ENCODE measurements around the gene GOLIM4.
A peak's percentile ranks its signal among the peaks of the same experiment; 100 is the strongest.
"Not testable (repeated sequence)": the region's sequence is repeated elsewhere in the genome, so short reads cannot be mapped to it uniquely, and the experiment has no call there.

GOLIM4 gene

DNA sequence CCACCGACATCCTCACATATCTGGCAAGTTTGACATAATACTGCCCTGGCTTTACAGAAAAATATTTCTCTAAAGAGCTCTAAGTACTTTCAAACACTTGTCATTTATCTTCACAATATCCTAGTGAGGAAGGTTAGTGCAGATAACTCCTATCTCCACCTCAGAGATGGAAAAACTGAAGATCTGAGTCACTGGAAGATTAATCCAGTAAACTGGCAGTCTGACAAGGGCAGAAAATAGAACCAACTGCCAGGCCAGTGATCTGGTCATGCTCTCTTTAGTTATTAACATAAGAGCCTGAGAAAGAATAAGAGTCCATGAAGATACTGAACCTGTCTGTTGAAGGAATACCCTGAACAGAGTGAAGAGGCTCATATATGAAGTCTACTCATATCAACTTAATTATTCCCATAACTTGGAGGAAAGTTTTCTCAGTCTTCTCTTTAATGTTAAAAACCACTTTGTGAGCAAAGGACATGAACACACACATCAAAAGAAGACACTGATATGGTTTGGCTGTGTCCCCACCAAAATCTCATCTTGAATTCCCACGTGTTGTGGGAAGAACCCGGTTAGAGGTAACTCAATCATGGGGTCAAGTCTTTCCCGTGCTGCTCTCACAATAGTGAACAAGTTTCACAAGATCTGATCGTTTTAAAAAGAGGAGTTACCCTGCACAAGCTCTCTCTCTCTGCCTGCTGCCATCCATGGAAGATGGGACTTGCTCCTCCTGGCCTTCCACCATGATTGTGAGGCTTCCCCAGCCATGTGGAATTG lies 61.4 kb downstream of the GOLIM4 start:
- intact Hi-C loops (cut with micrococcal nuclease) = no loop called here
- H3K36me3 Mint-ChIP-seq (ENCODE audit: low read depth) = peaks cover 71% of the 10 kb centered on the region
- peaks cover 7% of the 10 kb centered on the region for H3K4me1 Mint-ChIP-seq (ENCODE audit: low read depth)
- no peaks in the 10 kb centered on the region for H3K9me3 Mint-ChIP-seq
- no peak overlapping the region for H3K4me3 Mint-ChIP-seq
- no peaks in the 10 kb centered on the region for H3K27me3 Mint-ChIP-seq
- no peak overlapping the region for H3K27ac Mint-ChIP-seq

GRCh38 chr3:168030577-168030976 lies 65.1 kb downstream of the GOLIM4 start:
- H3K36me3 Mint-ChIP-seq (ENCODE audit: low read depth) = peaks cover 86% of the 10 kb centered on the region
- H3K27ac Mint-ChIP-seq = no peak overlapping the region
- H3K4me3 Mint-ChIP-seq = no peak overlapping the region
- no peaks in the 10 kb centered on the region for H3K9me3 Mint-ChIP-seq
- H3K27me3 Mint-ChIP-seq = no peaks in the 10 kb centered on the region
- peaks cover 14% of the 10 kb centered on the region for H3K4me1 Mint-ChIP-seq (ENCODE audit: low read depth)
- intact Hi-C loops (cut with micrococcal nuclease) = no loop called here

- H3K4me3 Mint-ChIP-seq = no peak overlapping the region
- H3K27ac Mint-ChIP-seq = no peak overlapping the region
- peaks cover 86% of the 10 kb centered on the region for H3K36me3 Mint-ChIP-seq (ENCODE audit: low read depth)
- no peaks in the 10 kb centered on the region for H3K9me3 Mint-ChIP-seq
- no peaks in the 10 kb centered on the region for H3K27me3 Mint-ChIP-seq
- intact Hi-C loops (cut with micrococcal nuclease) = no loop called here
- peaks cover 14% of the 10 kb centered on the region for H3K4me1 Mint-ChIP-seq (ENCODE audit: low read depth)
Observed at GRCh38 chr3:168029705-168030104, 66.0 kb downstream of the GOLIM4 start.

- Mint-ChIP-seq H3K27me3 (no peaks in the 10 kb centered on the region), H3K36me3 (ENCODE audit: low read depth) (peaks cover 92% of the 10 kb centered on the region), H3K4me1 (ENCODE audit: low read depth) (peaks cover 14% of the 10 kb centered on the region), H3K4me3 (no peak overlapping the region), H3K27ac (peak overlapping the region; percentile 18), H3K9me3 (no peaks in the 10 kb centered on the region)
- intact Hi-C loops (cut with micrococcal nuclease) = no loop called here
Observed at GRCh38 chr3:168028086-168028485, 67.6 kb downstream of the GOLIM4 start.

- Mint-ChIP-seq H3K4me1 (ENCODE audit: low read depth) (peaks cover 14% of the 10 kb centered on the region), H3K9me3 (no peaks in the 10 kb centered on the region), H3K27me3 (no peaks in the 10 kb centered on the region), H3K27ac (no peak overlapping the region), H3K36me3 (ENCODE audit: low read depth) (peaks cover 93% of the 10 kb centered on the region), H3K4me3 (no peak overlapping the region)
- intact Hi-C loops (cut with micrococcal nuclease) = no loop called here
Observed at GRCh38 chr3:168026764-168027163, 69.0 kb downstream of the GOLIM4 start.

DNA sequence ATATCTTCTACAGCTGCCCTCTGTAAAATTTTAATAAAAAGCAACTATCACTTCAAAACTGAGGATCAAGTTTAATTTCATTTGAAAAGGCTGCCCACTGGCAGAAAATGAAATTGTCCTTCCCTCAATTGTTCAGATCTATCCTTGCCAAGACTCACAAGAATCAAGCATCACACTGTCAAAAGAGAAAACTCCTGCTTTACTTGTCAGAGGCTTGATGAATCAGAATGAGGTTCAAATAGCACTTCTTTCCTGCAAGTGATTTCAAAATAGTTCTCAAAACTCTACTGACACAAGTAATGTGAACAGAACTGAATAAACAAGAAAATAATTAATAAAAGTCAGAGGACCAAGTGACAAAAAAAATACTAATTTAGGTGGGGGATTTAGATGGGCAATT lies 70.6 kb downstream of the GOLIM4 start:
- Mint-ChIP-seq H3K27me3 (no peaks in the 10 kb centered on the region), H3K36me3 (ENCODE audit: low read depth) (peaks cover 94% of the 10 kb centered on the region), H3K4me1 (ENCODE audit: low read depth) (peaks cover 6% of the 10 kb centered on the region), H3K4me3 (no peak overlapping the region), H3K27ac (no peak overlapping the region), H3K9me3 (no peaks in the 10 kb centered on the region)
- intact Hi-C loops (cut with micrococcal nuclease) = no loop called here

- H3K27ac Mint-ChIP-seq = no peak overlapping the region
- intact Hi-C loops (cut with micrococcal nuclease) = no loop called here
- H3K4me3 Mint-ChIP-seq = no peak overlapping the region
- no peaks in the 10 kb centered on the region for H3K27me3 Mint-ChIP-seq
- peaks cover 94% of the 10 kb centered on the region for H3K36me3 Mint-ChIP-seq (ENCODE audit: low read depth)
- H3K4me1 Mint-ChIP-seq (ENCODE audit: low read depth) = peaks cover 6% of the 10 kb centered on the region
- no peaks in the 10 kb centered on the region for H3K9me3 Mint-ChIP-seq
Observed at GRCh38 chr3:168024537-168024941, 71.2 kb downstream of the GOLIM4 start.

- Mint-ChIP-seq H3K4me3 (no peak overlapping the region), H3K9me3 (no peaks in the 10 kb centered on the region), H3K4me1 (ENCODE audit: low read depth) (no peaks in the 10 kb centered on the region), H3K27ac (no peak overlapping the region), H3K36me3 (ENCODE audit: low read depth) (peaks cover 82% of the 10 kb centered on the region), H3K27me3 (no peaks in the 10 kb centered on the region)
- intact Hi-C loops (cut with micrococcal nuclease) = no loop called here
Observed at GRCh38 chr3:168021737-168022450, 73.8 kb downstream of the GOLIM4 start.

DNA sequence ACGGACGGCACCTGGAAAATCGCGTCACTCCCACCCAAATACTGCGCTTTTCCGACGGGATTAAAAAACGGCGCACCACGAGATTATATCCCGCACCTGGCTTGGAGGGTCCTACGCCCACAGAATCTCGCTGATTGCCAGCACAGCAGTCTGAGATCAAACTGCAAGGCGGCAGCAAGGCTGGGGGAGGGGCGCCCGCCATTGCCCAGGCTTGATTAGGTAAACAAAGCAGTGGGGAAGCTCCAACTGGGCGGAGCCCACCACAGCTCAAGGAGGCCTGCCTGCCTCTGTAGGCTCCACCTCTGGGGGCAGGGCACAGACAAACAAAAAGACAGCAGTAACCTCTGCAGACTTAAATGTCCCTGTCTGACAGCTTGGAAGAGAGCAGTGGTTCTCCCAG lies 84.4 kb downstream of the GOLIM4 start:
- H3K9me3 Mint-ChIP-seq; H3K4me3 Mint-ChIP-seq; H3K27ac Mint-ChIP-seq; H3K4me1 Mint-ChIP-seq (ENCODE audit: low read depth); H3K27me3 Mint-ChIP-seq; intact Hi-C loops (cut with micrococcal nuclease): not testable (repeated sequence)
- peaks cover 34% of the 10 kb centered on the region for H3K36me3 Mint-ChIP-seq (ENCODE audit: low read depth)

GRCh38 chr3:168006584-168006983 lies 89.1 kb downstream of the GOLIM4 start:
- Mint-ChIP-seq H3K27me3 (no peaks in the 10 kb centered on the region), H3K4me3 (no peak overlapping the region), H3K9me3 (no peaks in the 10 kb centered on the region), H3K36me3 (ENCODE audit: low read depth) (peaks cover 22% of the 10 kb centered on the region), H3K4me1 (ENCODE audit: low read depth) (no peaks in the 10 kb centered on the region), H3K27ac (no peak overlapping the region)
- intact Hi-C loops (cut with micrococcal nuclease) = no loop called here

DNA sequence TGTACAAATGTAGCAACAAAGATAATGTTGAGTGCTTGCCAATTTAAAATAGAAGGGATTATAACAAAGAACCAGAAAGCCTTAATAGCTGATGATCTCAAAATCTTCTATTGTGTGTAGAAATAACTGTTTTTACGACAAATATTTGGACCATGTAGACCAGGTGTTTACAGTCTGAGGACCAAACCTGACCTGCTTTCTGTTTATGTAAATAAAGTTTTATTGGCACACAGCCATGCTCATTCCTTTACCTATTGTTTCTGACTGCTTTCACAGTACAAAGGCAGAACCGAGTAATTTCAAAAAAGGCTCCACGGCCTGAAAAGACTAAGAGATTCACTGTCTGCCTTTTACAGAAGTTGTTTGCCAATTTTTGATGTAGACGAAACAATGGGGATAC lies 91.8 kb downstream of the GOLIM4 start:
- Mint-ChIP-seq H3K36me3 (ENCODE audit: low read depth) (no peaks in the 10 kb centered on the region), H3K9me3 (no peaks in the 10 kb centered on the region), H3K4me3 (no peak overlapping the region), H3K4me1 (ENCODE audit: low read depth) (no peaks in the 10 kb centered on the region), H3K27ac (no peak overlapping the region), H3K27me3 (no peaks in the 10 kb centered on the region)
- intact Hi-C loops (cut with micrococcal nuclease) = no loop called here

- no peaks in the 10 kb centered on the region for H3K4me1 Mint-ChIP-seq (ENCODE audit: low read depth)
- H3K27ac Mint-ChIP-seq = no peak overlapping the region
- no peaks in the 10 kb centered on the region for H3K27me3 Mint-ChIP-seq
- H3K9me3 Mint-ChIP-seq = no peaks in the 10 kb centered on the region
- no peaks in the 10 kb centered on the region for H3K36me3 Mint-ChIP-seq (ENCODE audit: low read depth)
- H3K4me3 Mint-ChIP-seq = no peak overlapping the region
- intact Hi-C loops (cut with micrococcal nuclease) = no loop called here
Observed at GRCh38 chr3:168002786-168003368, 92.8 kb downstream of the GOLIM4 start.

DNA sequence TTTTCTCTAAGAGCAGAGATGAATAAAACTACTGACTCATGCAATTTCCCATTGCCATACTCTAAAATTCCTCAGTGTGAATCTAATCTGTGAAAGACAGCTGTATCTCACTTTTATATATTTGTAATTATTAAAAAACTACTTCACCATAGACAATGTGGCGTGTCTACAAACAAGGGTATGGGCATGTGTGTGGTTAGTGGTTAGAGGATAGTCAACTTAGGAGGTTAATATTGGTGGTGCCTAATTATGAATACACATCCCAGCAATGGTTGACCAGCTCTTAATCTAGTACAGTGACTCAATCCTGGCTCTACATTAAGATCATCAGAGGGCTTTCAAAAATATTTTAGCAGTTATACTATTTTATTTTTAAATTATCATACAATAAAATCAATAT lies 94.5 kb downstream of the GOLIM4 start:
- Mint-ChIP-seq H3K36me3 (ENCODE audit: low read depth) (no peaks in the 10 kb centered on the region), H3K4me3 (no peak overlapping the region), H3K4me1 (ENCODE audit: low read depth) (no peaks in the 10 kb centered on the region), H3K27ac (no peak overlapping the region), H3K27me3 (no peaks in the 10 kb centered on the region), H3K9me3 (no peaks in the 10 kb centered on the region)
- intact Hi-C loops (cut with micrococcal nuclease) = no loop called here

DNA sequence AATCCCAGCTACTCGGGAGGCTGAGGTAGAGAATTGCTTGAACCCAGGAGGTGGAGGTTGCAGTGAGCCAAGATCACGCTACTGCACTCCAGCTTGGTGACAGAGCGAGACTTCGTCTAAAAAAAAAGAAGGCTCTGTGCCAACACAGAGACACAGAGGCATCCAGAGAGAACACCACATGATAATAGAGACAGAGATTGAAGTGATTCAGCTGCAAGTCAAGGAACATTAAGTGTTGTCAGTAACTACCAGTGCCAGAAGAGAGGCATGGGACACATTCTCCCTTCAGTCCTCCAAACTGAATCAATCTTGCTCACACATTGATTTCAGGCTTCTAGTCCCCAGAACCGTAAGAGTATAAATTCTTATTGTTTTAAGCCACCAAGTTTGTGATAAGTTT lies 97.5 kb downstream of the GOLIM4 start:
- Mint-ChIP-seq H3K36me3 (ENCODE audit: low read depth) (no peaks in the 10 kb centered on the region), H3K27ac (no peak overlapping the region), H3K27me3 (no peaks in the 10 kb centered on the region), H3K4me3 (no peak overlapping the region), H3K4me1 (ENCODE audit: low read depth) (no peaks in the 10 kb centered on the region), H3K9me3 (no peaks in the 10 kb centered on the region)
- intact Hi-C loops (cut with micrococcal nuclease) = no loop called here

All from dendritic cell treated with granulocyte-macrophage colony-stimulating factor and Interleukin-4, amounts not matched to agents 40 ng/mL and 50 ng/mL, for 4 days (primary cell).